Measurements from ENCODE around the gene PRKCB. TPM values are rescaled to one million over a fixed set of nuclear protein-coding genes. Genes with fewer than 3 reads are reported as not detected.
A peak's percentile ranks its signal among the peaks of the same experiment; 100 is the strongest.

The PRKCB gene
- total RNA-seq, 4 donors from 2014 or later: 7.0 to 88.3 (median 15.9) TPM

- Histone ChIP-seq H3K4me1 (peaks cover 0 to 33% (median 12%) of the 10 kb centered on the region in 4 donors), H3K36me3 (no peaks in the 10 kb centered on the region), H3K27me3 (no peaks in the 10 kb centered on the region), H3K9me3 (no peaks in the 10 kb centered on the region), H3K27ac (peak overlapping the region in 1 of 4 donors; percentile 76), H3K4me3 (no peak overlapping the region)
- TF ChIP-seq POLR2A (IDR thresholded peaks at IDR 0.05): no peak
- no peak for TF ChIP-seq CTCF (IDR thresholded peaks at IDR 0.05)
- DNase-seq: no peak
Measured at GRCh38 chr16:23865853-23866252, 30.1 kb downstream of the PRKCB start.

- H3K4me3 ChIP-seq: no peak overlapping the region
- H3K27me3 ChIP-seq: no peaks in the 10 kb centered on the region
- no peaks in the 10 kb centered on the region for H3K36me3 ChIP-seq
- no peak overlapping the region for H3K27ac ChIP-seq
- peaks cover 0 to 32% (median 10%) of the 10 kb centered on the region in 4 donors for H3K4me1 ChIP-seq
- TF ChIP-seq POLR2A (IDR thresholded peaks at IDR 0.05): no peak
- no peak for TF ChIP-seq CTCF (IDR thresholded peaks at IDR 0.05)
- H3K9me3 ChIP-seq: no peaks in the 10 kb centered on the region
- no peak for DNase-seq
Measured at GRCh38 chr16:23866621-23867020, 30.8 kb downstream of the PRKCB start.

DNA sequence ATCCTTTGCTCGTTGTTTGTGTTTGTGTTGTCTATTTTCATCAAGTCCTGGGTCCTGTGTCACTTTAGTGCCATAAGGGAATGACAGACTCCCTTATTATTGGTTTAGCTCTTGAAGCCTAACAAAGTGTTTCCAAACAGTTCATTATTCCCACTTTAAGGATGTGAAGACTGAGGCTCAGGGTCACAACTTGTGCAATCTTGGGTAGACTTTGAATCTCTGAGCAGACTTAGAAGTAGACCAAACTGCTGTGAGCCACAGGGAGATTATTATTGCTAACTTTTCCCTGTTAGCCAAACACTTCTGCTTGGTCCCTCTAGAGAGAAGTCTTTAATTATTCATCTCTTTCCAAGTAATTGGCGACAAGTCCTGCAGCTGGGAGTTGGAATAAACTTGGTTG is 31.8 kb downstream of the PRKCB start:
- Histone ChIP-seq H3K36me3 (no peaks in the 10 kb centered on the region), H3K27me3 (no peaks in the 10 kb centered on the region), H3K4me1 (peaks cover 0 to 26% (median 7%) of the 10 kb centered on the region in 4 donors), H3K4me3 (no peak overlapping the region), H3K27ac (peak overlapping the region in 1 of 4 donors; percentile 14), H3K9me3 (no peaks in the 10 kb centered on the region)
- TF ChIP-seq POLR2A (IDR thresholded peaks at IDR 0.05) (no peak), CTCF (IDR thresholded peaks at IDR 0.05) (no peak)
- DNase-seq: no peak

GRCh38 chr16:23868136-23868535 is 32.4 kb downstream of the PRKCB start:
- Histone ChIP-seq H3K27ac (no peak overlapping the region), H3K9me3 (no peaks in the 10 kb centered on the region), H3K36me3 (no peaks in the 10 kb centered on the region), H3K4me3 (no peak overlapping the region), H3K4me1 (peaks cover 0 to 26% (median 7%) of the 10 kb centered on the region in 4 donors), H3K27me3 (no peaks in the 10 kb centered on the region)
- DNase-seq: no peak
- TF ChIP-seq POLR2A (IDR thresholded peaks at IDR 0.05) (no peak), CTCF (IDR thresholded peaks at IDR 0.05) (no peak)

DNA sequence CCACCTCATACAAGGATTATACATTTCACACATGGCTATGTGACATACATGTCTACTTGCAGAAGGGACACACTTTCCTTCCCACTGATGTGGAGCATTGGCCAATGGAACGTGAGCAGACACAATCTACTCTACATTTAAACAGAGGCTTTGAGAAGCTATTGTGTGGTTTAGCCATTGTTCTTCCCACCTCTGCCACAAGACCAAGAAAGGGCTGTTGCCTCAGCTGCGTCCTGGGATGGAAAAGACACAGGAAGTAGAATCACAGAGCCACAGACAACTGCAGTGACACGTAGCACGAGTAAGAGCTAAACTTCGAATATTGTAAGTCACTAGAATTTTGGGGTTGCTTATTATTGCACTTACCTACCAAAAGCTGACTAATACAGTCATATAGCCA is 33.3 kb downstream of the PRKCB start:
- TF ChIP-seq POLR2A (IDR thresholded peaks at IDR 0.05) (no peak), CTCF (IDR thresholded peaks at IDR 0.05) (no peak)
- DNase-seq: no peak
- Histone ChIP-seq H3K27me3 (no peaks in the 10 kb centered on the region), H3K27ac (no peak overlapping the region), H3K4me1 (peaks cover 0 to 24% (median 3%) of the 10 kb centered on the region in 4 donors), H3K4me3 (no peak overlapping the region), H3K9me3 (no peaks in the 10 kb centered on the region), H3K36me3 (no peaks in the 10 kb centered on the region)

GRCh38 chr16:23871924-23872323 is 36.1 kb downstream of the PRKCB start:
- Histone ChIP-seq H3K4me3 (no peak overlapping the region), H3K27me3 (no peaks in the 10 kb centered on the region), H3K4me1 (peaks cover 0 to 15% (median 0%) of the 10 kb centered on the region in 4 donors), H3K9me3 (no peaks in the 10 kb centered on the region), H3K36me3 (no peaks in the 10 kb centered on the region), H3K27ac (no peak overlapping the region)
- TF ChIP-seq CTCF (IDR thresholded peaks at IDR 0.05): no peak
- no peak for TF ChIP-seq POLR2A (IDR thresholded peaks at IDR 0.05)
- no peak for DNase-seq
